HG03439 (cell line): ENCODE data around the gene C17orf58.
"Not testable (repeated sequence)": the region's sequence is repeated elsewhere in the genome, so short reads cannot be mapped to it uniquely, and the experiment has no call there.

Experiments
- ATAC-seq: cut with Tn5 transposase; IDR thresholded peaks from one replicate; pipeline ENCODE4 v1.9.1; 2021; ENCODE audit warnings: mild to moderate bottlenecking, moderate library complexity; ENCODE audit not compliant: unreplicated experiment

The C17orf58 gene

DNA sequence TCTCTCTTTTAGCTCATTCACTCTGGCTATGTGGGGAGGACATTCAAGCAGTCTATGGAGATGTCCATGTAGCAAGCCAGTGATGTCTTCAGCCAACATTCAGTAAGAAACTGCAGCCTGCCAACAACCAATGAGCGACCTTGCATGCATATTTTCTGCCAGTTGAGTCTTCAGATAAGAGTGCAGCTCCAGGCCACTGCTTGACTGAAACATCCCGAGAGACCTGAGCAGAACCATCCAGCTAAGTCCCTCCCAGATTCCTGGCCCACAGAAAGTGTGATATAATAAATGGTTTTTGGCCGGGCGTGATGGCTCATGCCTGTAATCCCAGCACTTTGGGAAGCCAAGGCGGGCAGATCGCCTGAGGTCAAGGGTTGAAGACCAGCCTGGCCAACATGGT lies 10.5 kb upstream of the C17orf58 start:
- ATAC-seq: no peak

- ATAC-seq: no peak
These were observed 7.9 kb upstream of the C17orf58 start for GRCh38 chr17:68004201-68004600.

DNA sequence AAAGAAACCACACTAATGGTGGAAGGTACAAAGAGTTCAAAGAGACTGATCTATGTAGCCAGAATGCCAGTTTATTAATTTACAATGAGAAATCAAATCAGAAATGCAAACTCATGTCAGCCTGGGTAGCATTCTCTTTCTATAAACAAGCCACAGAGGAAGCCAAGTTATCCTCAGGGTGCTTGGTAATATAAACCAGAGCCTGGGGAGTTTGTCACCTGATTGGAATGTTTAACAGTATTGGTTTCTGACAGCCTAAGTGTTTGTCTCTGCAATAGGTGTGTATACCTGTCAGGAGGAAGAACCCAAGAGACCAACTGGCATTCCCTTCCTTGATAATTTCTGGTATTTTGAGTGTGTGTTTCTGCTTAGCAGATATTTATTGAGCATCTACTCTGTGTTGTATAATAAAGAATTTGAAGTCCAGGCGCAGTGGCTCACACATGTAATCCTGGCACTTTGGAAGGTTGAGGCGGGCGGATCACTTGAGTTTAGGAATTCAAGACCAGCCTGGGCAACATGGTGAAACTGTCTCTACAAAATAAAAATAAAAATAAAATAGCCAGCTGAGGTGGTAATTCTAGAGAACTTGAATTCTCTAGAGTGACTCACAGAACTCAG lies 3.1 kb upstream of the C17orf58 start:
- ATAC-seq: no peak

DNA sequence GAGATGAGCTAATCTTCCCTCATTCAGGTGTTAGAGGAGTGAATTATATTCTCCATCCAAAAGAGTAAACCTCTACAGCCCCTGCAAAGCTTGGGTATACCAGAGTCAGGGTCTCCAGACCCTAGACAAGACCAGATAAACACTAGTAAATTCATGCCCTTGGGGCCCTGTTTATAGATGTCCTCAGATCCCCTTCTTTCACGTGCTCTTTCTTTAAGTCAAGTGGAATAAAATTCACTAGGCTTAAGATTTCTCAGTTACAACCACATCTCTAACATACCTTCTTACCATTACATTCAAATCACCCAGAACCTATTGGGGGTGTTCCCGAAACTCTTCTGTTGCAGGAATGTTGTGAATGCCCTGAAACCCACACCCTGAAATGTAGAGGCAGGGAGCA lies 2.2 kb upstream of the C17orf58 start:
- ATAC-seq: no peak

- no peak for ATAC-seq
These were observed 552 bp downstream of the C17orf58 start for GRCh38 chr17:67995570-67996263.

DNA sequence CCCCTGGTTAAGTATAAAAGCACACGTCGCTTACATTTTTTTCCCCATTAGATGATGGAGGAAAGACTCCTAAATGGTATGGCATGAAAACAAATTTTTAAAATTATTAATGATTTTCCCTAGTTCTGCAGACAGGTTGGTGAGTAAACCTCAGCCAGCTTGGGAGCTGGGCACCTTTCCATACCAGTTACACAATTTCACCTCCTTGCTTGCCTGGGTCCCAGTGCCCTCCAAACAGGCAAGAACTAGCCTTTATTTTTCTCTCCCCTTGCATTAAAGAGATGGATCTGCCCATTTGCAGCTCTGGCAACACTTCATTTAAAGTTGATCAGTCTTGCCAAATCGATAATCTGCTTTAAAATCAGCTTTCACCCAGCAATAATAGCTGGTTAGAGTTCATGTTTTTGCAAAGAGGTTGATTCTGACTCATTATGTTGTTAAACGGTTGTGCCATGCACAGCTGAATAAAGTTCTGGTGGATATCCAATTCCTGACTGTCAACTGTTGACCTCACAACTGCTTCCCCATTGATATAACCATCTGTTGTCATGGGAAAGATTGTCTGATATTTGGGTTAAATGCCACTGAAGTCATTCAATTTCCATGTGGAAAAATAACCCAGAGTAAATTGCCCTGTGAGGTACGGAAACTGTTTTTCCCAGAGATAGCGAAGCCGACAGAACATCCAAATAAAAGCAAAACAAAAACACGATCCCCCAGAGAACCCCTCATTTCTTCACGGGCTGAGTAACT lies 1.3 kb downstream of the C17orf58 start:
- no peak for ATAC-seq

GRCh38 chr17:67993998-67994361 lies 2.3 kb downstream of the C17orf58 start:
- no peak for ATAC-seq

DNA sequence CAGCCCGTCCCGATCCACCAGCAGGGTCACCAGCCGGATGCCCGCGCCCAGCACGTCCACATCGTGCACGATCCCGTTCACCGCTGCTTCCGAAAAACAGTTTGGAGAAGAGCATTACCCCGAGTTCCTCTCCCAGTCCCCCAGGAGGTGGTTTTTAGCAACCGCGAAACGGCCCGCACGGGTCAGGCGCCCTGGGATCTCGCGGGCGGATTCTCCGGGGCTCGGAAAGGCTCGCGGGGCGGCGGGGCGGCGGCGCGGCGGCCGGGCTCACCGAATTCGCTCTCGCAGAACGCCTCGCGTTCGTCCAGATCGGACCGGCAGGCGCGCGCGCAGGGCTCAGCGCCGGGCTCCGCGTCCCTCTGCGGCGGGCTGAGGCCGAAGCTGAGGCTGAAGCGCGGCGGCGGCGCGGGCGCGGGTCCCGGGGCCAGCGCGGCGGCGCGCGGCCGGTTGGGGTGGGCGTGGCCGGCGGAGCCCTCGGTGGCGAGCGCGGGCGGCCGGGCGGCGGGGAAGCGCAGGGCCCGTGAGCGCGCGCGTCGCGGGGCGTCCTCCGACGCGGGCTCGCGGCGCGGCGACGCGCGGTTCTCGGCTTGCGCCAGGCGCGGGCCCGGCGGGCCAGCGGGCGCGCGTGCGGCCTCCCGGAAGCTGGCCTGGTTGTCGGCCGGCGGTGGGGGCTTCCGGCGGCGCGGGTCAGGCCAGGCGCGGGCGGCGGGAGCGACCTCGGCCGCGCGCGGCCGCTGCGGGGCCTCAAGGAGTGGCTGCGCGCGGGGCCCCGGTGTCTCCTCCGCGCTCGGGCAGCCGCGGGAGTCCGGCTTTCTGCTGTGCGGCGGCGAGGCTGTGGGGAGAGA lies 2.9 kb downstream of the C17orf58 start:
- peak; percentile 80 for ATAC-seq

DNA sequence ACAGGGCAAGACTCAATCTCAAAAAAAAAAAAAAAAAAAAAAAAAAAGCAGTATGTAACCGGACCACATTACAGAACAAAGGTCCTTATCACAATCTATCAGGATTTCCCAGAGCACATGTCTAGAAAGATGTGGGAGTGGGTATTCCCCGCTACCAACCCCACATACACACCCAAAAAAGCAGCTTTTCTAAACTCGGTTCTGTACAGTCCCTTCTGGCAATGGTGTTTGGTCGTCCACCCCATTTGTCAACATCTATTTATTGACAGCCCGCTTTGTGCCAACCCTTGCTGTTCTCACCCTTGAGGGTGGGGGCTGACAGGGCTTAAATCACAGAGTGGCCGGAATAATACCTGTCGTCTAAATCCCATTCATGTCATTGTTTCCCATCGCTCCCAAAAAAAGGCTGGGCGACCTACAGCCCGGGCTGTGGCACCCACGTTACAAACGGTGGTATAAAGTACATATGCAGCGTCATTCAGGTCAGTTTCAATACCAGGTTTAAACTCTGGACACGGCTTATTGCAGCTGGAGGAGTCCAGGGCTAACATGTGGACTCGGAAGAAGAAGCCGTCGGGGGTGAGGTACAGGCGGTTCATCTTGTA lies 3.6 kb downstream of the C17orf58 start:
- ATAC-seq: peak; percentile 0

DNA sequence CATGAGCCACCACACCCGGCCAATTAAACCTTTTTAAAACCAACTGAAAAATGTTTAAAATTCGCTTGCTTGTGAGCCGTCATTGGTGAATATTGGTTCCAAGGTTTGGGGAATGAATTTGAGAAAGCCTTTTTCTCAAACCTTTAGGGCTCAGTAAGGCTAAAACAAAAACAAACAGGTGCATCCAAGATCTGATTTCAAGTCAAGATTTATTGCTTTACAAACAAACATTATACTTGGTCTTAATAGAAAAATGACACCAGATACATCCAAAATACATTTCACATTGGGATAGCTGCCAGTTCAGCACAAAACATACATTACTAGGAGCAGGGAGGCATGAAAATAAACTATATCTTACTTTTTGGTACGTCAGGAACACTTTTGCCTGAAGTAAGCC lies 5.4 kb downstream of the C17orf58 start:
- no peak for ATAC-seq

- no peak for ATAC-seq
These were observed 12.9 kb downstream of the C17orf58 start for GRCh38 chr17:67983383-67983688.

DNA sequence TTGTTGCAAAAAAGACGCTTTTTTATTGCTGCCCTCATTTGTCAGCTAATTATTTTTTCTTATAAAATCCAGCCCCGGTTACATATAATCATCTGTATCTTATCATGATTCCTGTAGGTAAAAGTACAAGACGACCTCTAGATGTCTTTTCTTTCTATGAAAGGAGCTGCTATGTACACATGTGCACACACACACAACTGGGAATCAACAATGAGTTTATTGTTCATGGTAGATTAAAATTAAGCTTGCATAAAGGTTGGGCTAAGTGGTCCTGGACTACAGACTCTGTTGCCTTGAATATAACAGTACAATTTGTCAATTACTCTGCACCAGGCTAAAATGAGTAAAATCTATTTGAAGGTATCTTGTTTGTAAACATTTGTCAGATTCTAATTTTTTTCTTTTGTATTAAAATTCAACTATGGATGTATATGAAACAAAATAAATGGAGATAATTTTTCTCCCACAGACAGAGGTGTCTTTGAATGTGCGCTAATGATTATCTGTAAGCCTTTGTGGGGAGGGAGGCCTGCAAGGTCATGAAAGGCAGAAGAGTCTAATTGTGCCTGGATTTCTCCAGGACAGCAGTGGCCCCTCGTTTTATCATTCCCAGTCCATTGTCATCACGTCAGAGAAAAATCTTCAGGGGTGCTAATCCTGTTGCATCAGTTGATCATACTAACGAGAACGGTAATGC lies 13.4 kb downstream of the C17orf58 start:
- ATAC-seq: no peak

DNA sequence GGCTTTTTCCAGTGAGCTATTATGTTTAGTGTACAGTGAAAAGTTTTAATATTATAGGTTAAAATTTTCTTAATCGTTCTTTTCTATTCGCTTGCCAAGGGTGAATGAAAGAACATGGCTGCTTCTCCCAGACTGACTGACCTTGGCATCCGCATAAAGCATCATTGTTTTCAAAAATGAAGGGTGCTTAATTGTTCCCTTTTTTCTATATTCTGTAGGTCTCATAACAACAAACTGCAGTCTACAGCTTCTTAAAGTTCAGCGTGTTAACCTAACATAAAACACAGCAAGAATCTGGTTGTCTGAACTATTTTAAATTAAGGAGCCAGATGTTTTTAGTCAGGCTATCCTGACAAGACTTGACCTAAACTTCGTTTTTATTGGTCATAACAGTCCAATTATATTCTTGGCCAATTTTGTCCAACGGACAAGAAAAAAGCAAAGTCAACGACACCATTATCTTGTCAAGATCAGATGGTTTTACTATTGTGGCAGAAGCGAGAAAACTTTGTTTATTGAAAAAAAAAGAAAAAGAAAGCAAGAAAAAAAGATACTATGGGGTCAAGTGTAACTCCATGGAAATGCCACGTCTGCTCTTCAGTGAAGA lies 14.1 kb downstream of the C17orf58 start:
- ATAC-seq: no peak

GRCh38 chr17:67980883-67981282 lies 15.4 kb downstream of the C17orf58 start:
- not testable (repeated sequence) for ATAC-seq

DNA sequence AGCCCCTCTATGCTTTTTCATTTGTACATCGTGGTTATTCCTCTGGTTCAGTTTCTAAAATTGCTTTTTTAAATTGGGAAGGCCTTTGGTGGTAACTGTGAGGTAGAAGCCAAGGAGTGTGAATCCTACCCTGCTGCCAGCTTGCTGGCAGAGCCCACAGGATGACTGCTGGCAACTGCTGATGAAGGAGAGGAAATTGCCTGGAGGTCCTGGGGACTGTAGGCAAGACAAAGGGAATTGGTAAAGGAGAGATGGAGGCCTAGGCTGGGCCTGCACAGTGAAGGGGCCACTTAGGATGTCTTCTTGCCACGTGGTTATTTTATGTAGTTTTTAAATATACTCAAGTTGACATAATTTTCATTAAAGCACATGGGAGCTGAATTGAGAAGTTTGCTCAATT lies 15.8 kb downstream of the C17orf58 start:
- no peak for ATAC-seq

GRCh38 chr17:67976306-67976705 lies 20.0 kb downstream of the C17orf58 start:
- ATAC-seq: not testable (repeated sequence)

DNA sequence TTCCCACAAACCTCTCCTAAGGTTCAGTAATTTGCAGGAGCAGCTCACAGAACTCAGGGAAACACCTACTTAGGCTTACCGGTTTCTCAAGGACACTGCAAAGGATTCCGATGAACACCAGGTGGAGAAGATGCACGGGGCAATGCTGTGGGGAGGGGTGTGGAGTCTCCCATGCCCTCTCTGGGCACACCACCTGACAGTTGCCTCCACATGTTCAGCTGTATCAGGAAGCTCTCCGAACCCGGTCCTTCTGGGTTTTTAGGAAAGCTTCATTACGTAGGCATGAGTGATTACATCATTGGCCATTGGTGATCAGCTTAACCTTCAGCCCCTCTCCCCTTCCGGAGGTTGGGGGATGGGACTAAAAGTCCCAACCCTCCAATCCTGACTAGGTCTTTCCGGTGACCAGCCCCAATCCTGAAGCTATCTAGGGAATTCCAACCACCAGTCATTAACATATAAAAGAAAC lies 21.6 kb downstream of the C17orf58 start:
- ATAC-seq: no peak

DNA sequence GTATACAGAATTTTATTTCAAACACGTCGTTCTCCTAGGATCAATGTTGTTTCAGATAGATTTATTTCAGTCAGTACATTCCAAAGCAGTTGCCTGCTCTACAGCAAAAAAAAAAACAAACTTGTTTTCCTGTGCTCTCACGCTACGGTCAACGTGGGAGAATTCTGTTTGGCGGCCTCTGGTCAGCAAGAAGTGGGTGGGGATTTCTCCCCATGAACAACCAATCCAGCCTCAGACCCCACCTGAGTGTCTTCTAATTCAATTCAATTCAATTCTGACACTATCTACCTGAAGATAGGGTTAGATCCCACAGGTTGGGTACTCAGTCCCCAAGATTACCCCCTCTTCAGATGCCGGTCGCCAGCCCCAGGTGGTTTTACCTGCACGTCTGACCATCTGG lies 22.1 kb downstream of the C17orf58 start:
- ATAC-seq: no peak

GRCh38 chr17:67970783-67971182 lies 25.5 kb downstream of the C17orf58 start:
- no peak for ATAC-seq

GRCh38 chr17:67963145-67963572 lies 33.1 kb downstream of the C17orf58 start:
- not testable (repeated sequence) for ATAC-seq
